Hematopoietic multipotent progenitor cell treated with erythropoietin and hydrocortisone succinate and interleukin-3 and kit ligand, for 15 days (in vitro differentiated cells): ENCODE data around the gene SYCE1L.
"Not testable (repeated sequence)": the region's sequence is repeated elsewhere in the genome, so short reads cannot be mapped to it uniquely, and the experiment has no call there.

Experiments used
- DNase-seq: peaks from one replicate; pipeline ENCODE4 v3.0.0-alpha.2; 2015; ENCODE audit warnings: low spot score

The SYCE1L gene

GRCh38 chr16:77199211-77199610 lies at the start of gene SYCE1L:
Gene SYCE1L (plus strand): TSS chr16:77199408. CDS start chr16:77199452, 44 bp downstream.
- DNase-seq = no peak

DNA sequence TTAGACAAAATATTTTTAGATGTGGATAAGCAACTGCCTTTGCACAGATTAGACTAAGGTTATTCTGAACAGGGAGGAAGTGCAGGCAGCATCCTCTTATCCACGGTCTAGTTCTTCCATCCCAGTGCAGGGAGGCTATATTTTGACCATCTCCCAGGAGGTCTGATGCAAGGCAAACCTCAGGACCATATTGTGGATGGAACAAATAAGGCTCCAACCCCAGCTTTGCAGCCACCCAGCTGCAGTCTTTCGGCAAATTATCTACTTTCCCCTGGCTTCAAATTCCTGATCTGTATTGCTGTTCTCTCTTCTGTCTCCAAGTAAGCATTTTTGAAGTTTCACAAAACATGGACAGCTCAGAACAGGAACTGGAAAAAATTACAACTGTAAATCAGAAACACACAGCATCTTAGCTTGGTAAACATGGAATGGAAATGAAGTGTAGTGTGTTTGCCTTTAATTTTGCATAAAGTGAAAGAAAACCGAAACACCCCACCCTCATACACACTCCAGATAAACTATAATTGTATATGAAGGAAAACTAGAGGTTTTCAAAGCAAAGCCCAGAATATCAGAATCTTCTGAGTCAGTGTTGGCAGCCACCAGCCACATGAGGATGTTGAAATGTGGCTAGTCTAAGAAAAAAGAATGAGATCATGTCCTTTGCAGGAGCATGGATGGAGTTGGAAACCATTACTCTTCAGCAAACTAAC lies 41.7 kb upstream of the SYCE1L start:
- no peak for DNase-seq

- no peak for DNase-seq
Measured at GRCh38 chr16:77158293-77158692, 40.9 kb upstream of the SYCE1L start.

GRCh38 chr16:77165006-77165405 lies 34.2 kb upstream of the SYCE1L start:
- no peak for DNase-seq

DNA sequence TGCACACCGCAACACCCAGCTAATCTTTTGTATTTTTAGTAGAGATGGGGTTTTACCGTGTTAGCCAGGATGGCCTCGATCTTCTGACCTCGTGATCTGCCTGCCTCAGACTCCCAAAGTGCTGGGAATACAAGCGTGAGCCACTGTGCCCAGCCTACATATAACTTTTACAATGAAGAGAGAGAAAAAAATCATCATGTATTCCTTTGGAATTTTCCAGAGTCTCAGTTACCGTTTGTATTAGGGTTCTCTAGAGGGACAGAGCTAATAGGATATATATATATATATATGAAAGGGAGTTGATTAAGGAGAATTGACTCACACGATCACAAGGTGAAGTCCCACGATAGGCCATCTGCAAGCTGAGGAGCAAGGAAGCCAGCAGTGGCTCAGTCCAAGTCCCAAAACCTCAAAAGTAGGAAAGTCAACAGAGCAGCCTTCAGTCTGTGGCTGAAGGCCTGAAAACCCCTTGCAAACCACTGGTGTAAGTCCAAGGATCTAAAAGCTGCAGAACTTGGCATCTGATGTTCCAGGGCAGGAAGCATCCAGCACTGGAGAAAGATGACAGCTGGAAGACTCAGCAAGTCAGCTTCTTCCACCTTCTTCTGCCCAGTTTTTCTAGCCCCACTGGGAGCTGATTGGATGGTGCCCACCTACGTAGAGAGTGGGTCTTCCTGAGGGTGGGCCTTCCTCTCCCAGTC lies 33.5 kb upstream of the SYCE1L start:
- DNase-seq = not testable (repeated sequence)

GRCh38 chr16:77166726-77167125 lies 32.5 kb upstream of the SYCE1L start:
- DNase-seq = no peak

DNA sequence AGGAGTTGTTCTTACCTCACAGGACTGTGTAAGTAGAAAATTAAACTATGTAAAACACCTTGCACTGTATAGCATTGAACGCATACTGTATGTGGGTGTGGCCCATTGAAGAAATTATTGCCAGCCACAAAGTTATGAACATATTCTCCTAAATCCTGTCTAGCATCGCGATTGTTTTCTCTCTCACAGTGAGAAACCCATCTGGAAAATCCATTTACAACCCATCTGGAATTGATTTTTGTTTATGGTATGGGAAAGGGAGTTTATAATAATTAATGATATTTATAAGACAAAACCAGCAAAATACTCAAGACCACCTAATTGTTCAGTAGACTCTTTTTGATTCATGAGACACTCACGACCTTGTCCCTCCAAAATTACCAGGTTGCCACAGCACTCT lies 30.3 kb upstream of the SYCE1L start:
- DNase-seq = no peak

GRCh38 chr16:77169650-77170236 lies 29.5 kb upstream of the SYCE1L start:
- peak; percentile 38 for DNase-seq

DNA sequence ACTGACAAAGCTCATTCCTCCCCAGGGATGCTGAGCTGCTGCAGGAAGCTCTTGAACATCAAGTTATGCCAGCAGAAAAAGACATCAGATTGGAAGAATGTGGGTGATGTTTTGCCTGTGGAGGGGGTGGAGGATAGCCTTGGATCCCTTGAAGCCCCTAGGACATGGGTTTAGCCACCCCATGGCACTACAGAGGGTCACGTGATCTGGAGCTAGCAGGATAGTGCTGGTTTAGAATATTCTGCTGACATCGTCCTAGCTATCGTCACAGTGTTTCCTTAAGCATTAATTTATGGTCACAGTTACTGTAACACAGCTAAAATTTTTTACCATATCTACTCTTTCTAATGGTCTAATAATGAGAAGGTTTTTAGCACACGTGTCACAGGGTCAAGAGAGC lies 28.4 kb upstream of the SYCE1L start:
- no peak for DNase-seq

GRCh38 chr16:77171745-77172635 lies 27.2 kb upstream of the SYCE1L start:
- DNase-seq = peak; percentile 56

GRCh38 chr16:77172951-77173350 lies 26.3 kb upstream of the SYCE1L start:
- DNase-seq = no peak

DNA sequence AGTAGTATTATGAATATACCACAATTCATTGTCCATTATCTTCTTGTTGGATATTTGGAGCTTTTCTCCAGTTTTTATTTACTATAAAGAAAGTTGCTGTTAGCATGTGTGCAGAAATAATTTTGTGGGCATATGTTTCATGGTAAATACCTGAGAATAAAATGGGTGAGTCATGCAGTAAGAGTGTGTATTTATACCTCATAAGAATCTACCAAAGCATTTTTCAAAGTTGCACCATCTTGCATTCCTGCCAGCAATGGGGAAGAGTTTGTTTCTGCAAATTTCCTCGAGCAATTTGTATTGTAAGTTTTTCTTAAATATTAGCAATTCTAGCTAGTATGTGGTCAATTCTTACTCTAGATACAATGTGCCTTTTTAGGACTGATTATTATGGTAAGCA lies 16.1 kb upstream of the SYCE1L start:
- DNase-seq = no peak

GRCh38 chr16:77186298-77186697 lies 12.9 kb upstream of the SYCE1L start:
- DNase-seq = not testable (repeated sequence)

GRCh38 chr16:77190190-77190477 lies 9.1 kb upstream of the SYCE1L start:
- no peak for DNase-seq

- peak; percentile 97 for DNase-seq
Measured at GRCh38 chr16:77190478-77191258, 8.5 kb upstream of the SYCE1L start, which contains the start of gene MON1B. Gene MON1B (plus strand): TSS chr16:77191190. CDS start chr16:77191486, 296 bp downstream.

DNA sequence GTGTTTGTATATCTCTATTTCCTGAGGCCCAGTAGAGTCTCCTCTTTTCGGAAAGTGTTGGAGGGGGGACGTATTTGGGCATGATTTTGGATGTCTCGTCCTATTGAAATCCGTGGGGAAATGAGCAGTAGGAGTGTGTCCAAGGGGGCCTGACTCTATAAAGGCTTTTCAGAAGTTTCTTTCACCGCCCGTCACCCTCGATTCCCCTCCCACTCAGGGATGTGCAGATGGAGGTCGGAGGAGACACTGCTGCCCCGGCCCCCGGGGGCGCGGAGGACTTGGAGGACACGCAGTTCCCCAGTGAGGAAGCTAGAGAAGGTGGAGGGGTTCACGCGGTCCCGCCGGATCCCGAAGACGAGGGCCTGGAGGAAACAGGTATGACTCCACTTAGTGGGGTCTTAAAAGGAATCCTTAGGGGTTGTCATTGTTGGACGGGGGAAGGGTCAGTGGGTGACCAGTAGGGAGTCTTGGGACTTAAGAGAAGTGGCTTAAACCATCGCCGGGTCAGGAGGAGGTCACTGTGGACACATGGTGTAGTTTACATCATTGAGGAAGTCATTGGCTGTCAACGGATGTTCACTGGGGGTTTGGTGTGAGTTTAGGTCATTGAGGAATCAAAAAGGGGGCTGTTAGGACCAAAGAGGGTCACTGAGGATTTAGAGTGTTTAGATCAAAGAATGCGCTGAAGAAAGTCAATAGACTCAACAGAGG lies 7.8 kb upstream of the SYCE1L start:
- DNase-seq = no peak

DNA sequence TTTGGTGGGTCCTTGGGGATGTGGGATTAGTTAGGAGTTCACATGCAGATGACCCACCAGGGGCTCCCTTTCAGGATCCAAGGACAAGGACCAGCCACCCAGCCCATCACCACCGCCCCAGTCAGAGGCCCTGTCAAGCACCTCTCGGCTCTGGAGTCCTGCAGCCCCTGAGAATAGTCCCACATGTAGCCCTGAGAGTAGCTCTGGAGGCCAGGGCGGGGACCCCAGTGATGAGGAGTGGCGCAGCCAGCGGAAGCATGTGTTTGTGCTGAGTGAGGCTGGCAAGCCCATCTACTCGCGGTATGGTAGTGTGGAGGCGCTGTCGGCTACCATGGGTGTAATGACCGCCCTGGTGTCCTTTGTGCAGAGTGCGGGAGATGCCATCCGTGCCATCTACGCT lies 5.8 kb upstream of the SYCE1L start:
- no peak for DNase-seq

DNA sequence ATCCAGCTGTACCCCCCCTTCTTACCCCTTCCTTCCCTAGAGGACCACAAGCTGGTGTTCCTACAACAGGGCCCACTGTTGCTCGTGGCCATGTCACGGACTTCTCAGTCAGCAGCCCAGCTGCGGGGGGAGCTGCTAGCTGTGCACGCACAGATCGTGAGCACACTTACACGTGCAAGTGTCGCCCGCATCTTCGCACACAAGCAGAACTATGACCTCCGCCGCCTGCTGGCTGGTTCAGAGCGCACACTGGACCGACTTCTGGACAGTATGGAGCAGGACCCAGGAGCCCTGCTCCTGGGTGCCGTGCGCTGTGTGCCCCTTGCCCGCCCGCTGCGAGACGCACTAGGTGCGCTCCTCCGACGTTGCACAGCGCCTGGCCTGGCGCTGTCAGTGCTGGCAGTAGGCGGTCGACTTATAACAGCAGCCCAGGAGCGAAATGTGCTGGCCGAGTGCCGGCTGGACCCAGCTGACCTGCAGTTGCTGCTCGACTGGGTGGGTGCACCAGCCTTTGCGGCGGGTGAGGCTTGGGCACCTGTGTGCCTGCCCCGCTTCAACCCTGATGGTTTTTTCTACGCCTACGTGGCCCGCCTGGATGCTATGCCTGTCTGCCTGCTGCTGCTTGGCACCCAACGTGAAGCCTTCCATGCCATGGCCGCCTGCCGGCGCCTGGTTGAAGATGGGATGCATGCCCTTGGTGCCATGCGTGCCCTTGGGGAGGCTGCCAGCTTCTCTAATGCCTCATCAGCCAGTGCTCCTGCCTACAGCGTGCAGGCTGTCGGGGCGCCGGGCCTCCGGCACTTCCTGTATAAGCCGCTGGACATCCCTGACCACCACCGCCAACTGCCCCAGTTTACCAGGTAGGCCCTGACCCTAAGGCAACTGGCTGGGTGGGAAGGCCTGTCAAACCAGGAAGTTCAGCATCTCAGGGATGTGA lies 4.6 kb upstream of the SYCE1L start:
- DNase-seq = no peak

GRCh38 chr16:77195411-77195810 lies 3.8 kb upstream of the SYCE1L start:
- DNase-seq = no peak

DNA sequence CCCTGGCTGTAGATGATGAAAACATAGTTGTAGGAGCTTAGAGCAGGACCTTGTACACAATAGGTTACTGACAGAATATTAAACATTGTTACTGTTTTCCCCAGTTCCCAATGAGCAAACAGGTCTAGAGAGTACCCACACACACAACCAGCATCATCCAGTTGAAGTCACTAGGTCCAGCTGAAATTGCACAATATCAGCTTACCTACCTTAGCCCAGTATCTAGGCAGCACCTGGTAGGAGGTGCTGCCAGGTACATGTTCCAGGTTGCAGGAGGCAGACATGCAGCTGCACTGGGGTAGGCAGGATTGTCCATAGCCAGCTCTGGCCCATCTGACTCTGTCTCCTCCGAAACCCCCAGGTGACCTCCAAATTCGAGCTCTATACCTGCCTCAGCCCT lies 1.5 kb upstream of the SYCE1L start:
- DNase-seq = no peak
